ENCODE results near the gene CTTNBP2NL. TPM values are rescaled to one million over a fixed set of nuclear protein-coding genes. Genes with fewer than 3 reads are reported as not detected.

The CTTNBP2NL gene
- 5.8 TPM for polyA plus RNA-seq (2012; ENCODE audit: missing spikeins)

- DNase-seq (ENCODE audit: insufficient read length) (peak; percentile 81), FAIRE-seq (peak; percentile 54)
- TF ChIP-seq POLR2A (IDR thresholded peaks at IDR 0.05; ENCODE audit: low read depth, low read length) (no peak), POLR2AphosphoS5 (IDR thresholded peaks at IDR 0.05; ENCODE audit: low read depth, low read length) (no peak), TAF1 (IDR thresholded peaks at IDR 0.05; ENCODE audit: borderline replicate concordance, low read depth, low read length) (no peak)
These were observed at the start of gene CTTNBP2NL for GRCh38 chr1:112395821-112396652. Gene CTTNBP2NL, plus strand, starts transcription at chr1:112396214. Its CDS starts 19,952 bp downstream, at chr1:112416166.

- FAIRE-seq: no peak
- no peak for DNase-seq (ENCODE audit: insufficient read length)
- TF ChIP-seq TAF1 (IDR thresholded peaks at IDR 0.05; ENCODE audit: borderline replicate concordance, low read depth, low read length) (no peak), POLR2A (IDR thresholded peaks at IDR 0.05; ENCODE audit: low read depth, low read length) (no peak), POLR2AphosphoS5 (IDR thresholded peaks at IDR 0.05; ENCODE audit: low read depth, low read length) (no peak)
These were observed 49.1 kb upstream of the CTTNBP2NL start for GRCh38 chr1:112346801-112347350.

- TF ChIP-seq POLR2A (IDR thresholded peaks at IDR 0.05; ENCODE audit: low read depth, low read length) (no peak), POLR2AphosphoS5 (IDR thresholded peaks at IDR 0.05; ENCODE audit: low read depth, low read length) (no peak), TAF1 (IDR thresholded peaks at IDR 0.05; ENCODE audit: borderline replicate concordance, low read depth, low read length) (no peak)
- DNase-seq (ENCODE audit: insufficient read length): no peak
- FAIRE-seq: no peak
These were observed 39.2 kb upstream of the CTTNBP2NL start for GRCh38 chr1:112356765-112357164.

- TF ChIP-seq TAF1 (IDR thresholded peaks at IDR 0.05; ENCODE audit: borderline replicate concordance, low read depth, low read length): no peak
- TF ChIP-seq POLR2AphosphoS5 (IDR thresholded peaks at IDR 0.05; ENCODE audit: low read depth, low read length): no peak
- no peak for TF ChIP-seq POLR2A (IDR thresholded peaks at IDR 0.05; ENCODE audit: low read depth, low read length)
- DNase-seq (ENCODE audit: insufficient read length): no peak
- no peak for FAIRE-seq
These were observed 38.5 kb upstream of the CTTNBP2NL start for GRCh38 chr1:112357467-112357866.

- no peak for FAIRE-seq
- no peak for DNase-seq (ENCODE audit: insufficient read length)
- no peak for TF ChIP-seq TAF1 (IDR thresholded peaks at IDR 0.05; ENCODE audit: borderline replicate concordance, low read depth, low read length)
- TF ChIP-seq POLR2A (IDR thresholded peaks at IDR 0.05; ENCODE audit: low read depth, low read length): no peak
These were observed 37.8 kb upstream of the CTTNBP2NL start for GRCh38 chr1:112358061-112358770.

- no peak for FAIRE-seq
- DNase-seq (ENCODE audit: insufficient read length): peak; percentile 20
- TF ChIP-seq TAF1 (IDR thresholded peaks at IDR 0.05; ENCODE audit: borderline replicate concordance, low read depth, low read length): no peak
- no peak for TF ChIP-seq POLR2A (IDR thresholded peaks at IDR 0.05; ENCODE audit: low read depth, low read length)
- no peak for TF ChIP-seq POLR2AphosphoS5 (IDR thresholded peaks at IDR 0.05; ENCODE audit: low read depth, low read length)
These were observed 37.1 kb upstream of the CTTNBP2NL start for GRCh38 chr1:112358798-112359408.

- TF ChIP-seq POLR2AphosphoS5 (IDR thresholded peaks at IDR 0.05; ENCODE audit: low read depth, low read length) (no peak), TAF1 (IDR thresholded peaks at IDR 0.05; ENCODE audit: borderline replicate concordance, low read depth, low read length) (no peak), POLR2A (IDR thresholded peaks at IDR 0.05; ENCODE audit: low read depth, low read length) (no peak)
- FAIRE-seq: no peak
- DNase-seq (ENCODE audit: insufficient read length): no peak
These were observed 35.9 kb upstream of the CTTNBP2NL start for GRCh38 chr1:112359961-112360767.

GRCh38 chr1:112363636-112364035, 32.4 kb upstream of the CTTNBP2NL start:
- DNase-seq (ENCODE audit: insufficient read length): no peak
- no peak for FAIRE-seq
- no peak for TF ChIP-seq POLR2AphosphoS5 (IDR thresholded peaks at IDR 0.05; ENCODE audit: low read depth, low read length)
- TF ChIP-seq TAF1 (IDR thresholded peaks at IDR 0.05; ENCODE audit: borderline replicate concordance, low read depth, low read length): no peak
- no peak for TF ChIP-seq POLR2A (IDR thresholded peaks at IDR 0.05; ENCODE audit: low read depth, low read length)

GRCh38 chr1:112368198-112368597, 27.8 kb upstream of the CTTNBP2NL start:
- TF ChIP-seq POLR2AphosphoS5 (IDR thresholded peaks at IDR 0.05; ENCODE audit: low read depth, low read length) (no peak), TAF1 (IDR thresholded peaks at IDR 0.05; ENCODE audit: borderline replicate concordance, low read depth, low read length) (no peak)
- no peak for DNase-seq (ENCODE audit: insufficient read length)
- FAIRE-seq: no peak

- peak; percentile 55 for DNase-seq (ENCODE audit: insufficient read length)
- no peak for TF ChIP-seq POLR2A (IDR thresholded peaks at IDR 0.05; ENCODE audit: low read depth, low read length)
- no peak for TF ChIP-seq POLR2AphosphoS5 (IDR thresholded peaks at IDR 0.05; ENCODE audit: low read depth, low read length)
- TF ChIP-seq TAF1 (IDR thresholded peaks at IDR 0.05; ENCODE audit: borderline replicate concordance, low read depth, low read length): no peak
- FAIRE-seq: peak; percentile 74
These were observed 26.4 kb upstream of the CTTNBP2NL start for GRCh38 chr1:112369392-112370285.

All from GM12892 (cell line).